GM19099 (cell line): ENCODE results near the gene CFAP45.

Experiments
- POLR2A ChIP-seq: IDR thresholded peaks from 3 replicates; pipeline ENCODE4 v1.6.1; 2011; ENCODE audit warnings: low read depth; ENCODE audit not compliant: insufficient read length; ENCODE audit errors: extremely low read depth

Gene CFAP45, protein sequence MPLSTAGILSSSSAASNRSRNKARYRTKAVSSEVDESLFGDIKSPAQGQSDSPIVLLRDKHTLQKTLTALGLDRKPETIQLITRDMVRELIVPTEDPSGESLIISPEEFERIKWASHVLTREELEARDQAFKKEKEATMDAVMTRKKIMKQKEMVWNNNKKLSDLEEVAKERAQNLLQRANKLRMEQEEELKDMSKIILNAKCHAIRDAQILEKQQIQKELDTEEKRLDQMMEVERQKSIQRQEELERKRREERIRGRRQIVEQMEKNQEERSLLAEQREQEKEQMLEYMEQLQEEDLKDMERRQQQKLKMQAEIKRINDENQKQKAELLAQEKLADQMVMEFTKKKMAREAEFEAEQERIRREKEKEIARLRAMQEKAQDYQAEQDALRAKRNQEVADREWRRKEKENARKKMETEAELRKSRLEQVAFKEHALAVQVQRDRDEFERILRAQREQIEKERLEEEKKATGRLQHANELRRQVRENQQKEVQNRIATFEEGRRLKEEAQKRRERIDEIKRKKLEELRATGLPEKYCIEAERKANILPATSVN

DNA sequence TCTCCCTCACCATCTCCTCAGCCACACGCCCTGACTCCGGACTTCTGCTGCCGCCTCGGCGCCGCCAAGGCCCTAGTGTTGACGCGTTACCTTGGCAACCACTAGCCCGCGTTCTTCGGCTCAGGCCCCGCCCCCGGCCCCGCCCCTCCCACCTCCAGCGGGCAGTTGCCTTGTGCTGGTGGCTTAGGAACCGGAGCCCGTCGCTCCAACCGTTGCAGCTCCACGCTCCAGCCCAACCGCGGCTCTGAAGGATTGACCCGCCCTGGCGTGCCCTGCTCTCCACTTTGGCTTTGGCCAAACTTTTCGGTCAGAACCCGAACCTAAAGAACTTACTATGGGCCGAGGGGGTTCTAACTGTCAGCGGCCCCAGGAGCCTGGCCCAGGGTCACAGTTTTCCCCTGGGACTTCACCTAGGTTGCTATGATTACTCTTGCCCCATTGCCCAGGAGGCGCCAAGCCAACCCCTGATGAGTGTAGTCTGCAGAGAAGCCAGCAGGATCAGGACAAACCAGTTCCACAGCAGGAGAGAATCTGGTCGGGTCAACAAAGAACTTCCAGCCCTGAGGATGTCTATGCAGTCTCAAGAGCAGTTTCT, at the start of gene CFAP45:
CFAP45 (minus strand) TSS at position 80 of the 595 bp plus-strand sequence; CDS start at position 13, 67 bp downstream.
- no peak for TF ChIP-seq POLR2A

DNA sequence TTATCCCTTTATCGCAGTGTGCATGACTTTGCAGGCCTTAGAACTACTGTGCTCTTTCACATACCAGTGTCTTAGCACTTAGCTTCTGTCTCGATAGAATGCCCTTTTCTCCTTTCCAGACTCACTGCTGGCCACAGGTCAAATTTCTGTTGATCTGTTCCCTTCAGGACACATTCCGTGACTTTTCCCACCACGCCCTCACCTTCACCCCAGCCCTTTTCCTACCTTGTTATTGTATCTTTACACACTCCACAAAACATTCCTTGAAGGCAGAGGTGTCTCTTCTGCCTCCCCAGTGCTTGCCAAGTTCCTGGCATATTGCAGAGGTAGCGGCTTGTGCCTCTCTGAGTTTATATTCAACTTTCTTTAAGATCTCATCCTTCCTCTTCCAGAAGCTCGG, 49.2 kb upstream of the CFAP45 start:
- no peak for TF ChIP-seq POLR2A

DNA sequence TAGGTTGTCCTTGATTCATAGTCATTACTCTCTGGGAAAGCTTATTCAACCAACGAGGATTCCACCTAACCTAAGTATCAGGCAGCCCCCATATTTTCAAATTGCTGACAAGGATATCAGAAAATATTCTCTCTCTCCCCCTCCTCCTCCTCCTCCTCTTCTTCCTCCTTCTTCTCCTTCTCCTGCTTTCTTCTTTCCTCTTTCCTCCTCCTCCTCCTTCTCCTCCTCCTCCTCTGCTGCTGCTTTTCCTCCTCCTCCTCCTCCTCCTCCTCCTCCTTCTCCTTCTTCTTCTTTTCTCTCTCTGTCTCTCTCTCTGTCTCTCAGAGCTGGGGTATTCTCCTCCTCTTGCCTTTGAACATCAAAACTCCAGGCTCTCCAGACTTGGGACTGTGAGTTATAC, 48.0 kb upstream of the CFAP45 start:
- no peak for TF ChIP-seq POLR2A

DNA sequence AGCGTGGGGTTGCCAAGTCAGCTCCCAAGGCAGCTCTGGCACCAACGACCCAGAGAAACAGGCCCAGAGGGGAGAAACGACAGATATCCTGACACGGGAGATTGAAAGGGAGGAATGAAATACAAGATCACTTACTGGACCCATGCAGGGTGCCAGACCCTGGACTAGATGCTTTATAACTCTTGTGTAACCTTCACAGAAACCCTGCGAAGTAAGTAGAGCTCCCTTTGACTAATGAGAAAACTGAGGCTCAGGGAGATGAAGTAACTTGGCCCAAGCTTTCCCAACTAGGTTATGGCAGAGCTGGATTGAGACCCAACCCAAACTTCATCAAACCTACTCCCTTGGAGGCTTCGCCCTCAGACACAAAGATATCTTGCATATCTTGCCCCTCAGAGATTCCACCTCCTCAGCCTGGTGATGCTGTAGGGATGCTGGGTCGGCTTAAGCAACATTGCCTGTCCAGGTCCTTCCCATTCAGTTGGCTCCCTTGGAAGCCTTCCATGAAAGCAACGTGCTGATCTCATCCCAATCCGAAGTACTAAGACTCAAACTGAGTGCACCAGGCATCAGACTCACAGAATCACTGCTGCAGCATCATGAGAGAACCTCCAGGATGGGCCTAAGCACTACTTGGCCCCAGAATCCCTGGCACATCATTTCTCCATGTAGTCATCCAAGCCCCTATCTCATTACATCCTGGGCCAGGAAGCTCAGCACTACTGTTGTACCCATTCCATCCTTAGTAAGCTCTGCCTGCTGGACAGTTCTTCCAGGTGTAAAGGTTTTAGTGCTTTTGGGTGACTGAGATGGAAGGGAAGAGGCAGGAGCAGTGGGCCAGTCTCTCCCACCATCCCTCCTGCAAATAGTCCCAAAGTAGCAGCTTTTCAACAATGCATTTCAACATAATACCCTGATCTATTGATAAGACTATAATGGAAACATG, 46.5 kb upstream of the CFAP45 start:
- TF ChIP-seq POLR2A, result no peak

DNA sequence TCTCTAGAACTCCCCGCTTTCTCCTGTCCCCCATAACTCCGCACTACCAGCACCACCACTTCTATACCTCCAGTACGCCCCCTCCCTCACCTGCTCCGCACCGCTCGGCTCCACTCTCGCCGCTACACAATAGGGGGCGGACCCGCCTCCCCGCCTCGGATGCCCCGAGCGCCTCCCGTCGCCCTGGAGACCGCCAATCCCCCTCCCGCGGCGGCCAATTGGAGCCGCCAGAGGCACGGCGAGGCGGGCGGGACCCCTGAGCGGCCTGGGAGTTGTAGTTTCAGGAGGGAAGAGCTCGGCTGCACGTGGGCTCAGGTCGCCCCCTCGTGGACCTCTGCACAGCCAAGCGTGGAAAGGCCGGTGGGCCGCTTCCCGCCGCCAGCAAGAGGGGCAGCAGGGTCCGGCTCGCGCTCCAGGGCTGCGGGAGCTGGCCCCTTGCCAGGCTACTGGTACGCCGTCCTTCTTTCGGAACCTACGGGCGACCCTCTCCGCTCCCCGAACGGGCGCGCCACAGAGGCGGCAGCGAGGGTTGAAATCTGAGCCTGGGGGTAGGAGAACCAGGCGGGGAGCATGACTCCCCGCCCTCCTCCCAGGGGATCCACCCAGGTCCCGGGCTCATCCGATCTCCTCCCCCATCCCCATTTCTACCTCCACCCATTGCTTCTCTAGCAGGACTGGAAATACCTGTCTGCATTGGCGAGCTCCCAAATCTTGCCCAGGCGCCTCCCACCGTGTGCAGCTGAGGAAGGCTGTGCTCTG, 45.7 kb upstream of the CFAP45 start, which contains the start of gene IGSF9:
IGSF9 (minus strand) TSS at position 131 of the 759 bp plus-strand sequence. CDS start 2,159 bp downstream, outside the sequence.
- no peak for TF ChIP-seq POLR2A

DNA sequence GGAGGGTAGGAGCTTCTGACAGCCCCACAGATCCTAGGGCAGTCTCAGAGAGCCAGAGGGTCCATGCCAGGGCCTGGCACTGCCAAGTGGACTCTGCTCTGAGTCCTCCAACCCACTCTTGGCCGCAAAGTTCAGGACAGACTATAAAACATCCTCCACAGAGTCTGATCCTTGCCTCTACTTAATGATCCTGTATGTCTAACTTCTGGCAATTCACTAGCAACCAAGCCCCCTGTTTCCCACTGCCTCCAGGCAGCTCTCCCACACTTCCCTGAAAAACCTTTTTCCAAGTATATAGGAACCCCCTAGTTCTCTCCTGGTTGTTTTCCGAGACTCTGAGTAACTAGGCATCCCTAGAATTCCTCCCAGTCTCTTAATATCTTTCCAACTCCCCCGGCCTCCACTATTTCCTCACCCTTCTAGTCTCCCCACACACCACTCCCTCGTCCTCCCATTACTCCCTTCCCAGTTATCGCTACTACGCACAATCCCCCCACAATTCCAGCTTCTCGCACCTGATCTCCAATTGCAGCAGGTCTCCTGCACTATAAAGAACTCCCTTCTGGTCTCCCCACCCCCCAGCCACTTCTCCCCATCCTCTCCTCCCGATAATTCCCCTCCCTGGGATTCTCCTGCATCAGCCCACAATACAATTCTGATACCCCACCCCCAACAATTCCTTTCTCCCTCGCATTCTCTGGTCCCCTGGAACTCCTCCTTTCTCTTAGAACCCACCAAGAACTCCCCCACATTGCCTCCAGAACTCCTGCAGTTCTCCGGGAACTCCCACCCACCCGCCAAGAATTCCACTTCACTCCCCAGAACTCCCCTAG, 44.9 kb upstream of the CFAP45 start:
- no peak for TF ChIP-seq POLR2A

DNA sequence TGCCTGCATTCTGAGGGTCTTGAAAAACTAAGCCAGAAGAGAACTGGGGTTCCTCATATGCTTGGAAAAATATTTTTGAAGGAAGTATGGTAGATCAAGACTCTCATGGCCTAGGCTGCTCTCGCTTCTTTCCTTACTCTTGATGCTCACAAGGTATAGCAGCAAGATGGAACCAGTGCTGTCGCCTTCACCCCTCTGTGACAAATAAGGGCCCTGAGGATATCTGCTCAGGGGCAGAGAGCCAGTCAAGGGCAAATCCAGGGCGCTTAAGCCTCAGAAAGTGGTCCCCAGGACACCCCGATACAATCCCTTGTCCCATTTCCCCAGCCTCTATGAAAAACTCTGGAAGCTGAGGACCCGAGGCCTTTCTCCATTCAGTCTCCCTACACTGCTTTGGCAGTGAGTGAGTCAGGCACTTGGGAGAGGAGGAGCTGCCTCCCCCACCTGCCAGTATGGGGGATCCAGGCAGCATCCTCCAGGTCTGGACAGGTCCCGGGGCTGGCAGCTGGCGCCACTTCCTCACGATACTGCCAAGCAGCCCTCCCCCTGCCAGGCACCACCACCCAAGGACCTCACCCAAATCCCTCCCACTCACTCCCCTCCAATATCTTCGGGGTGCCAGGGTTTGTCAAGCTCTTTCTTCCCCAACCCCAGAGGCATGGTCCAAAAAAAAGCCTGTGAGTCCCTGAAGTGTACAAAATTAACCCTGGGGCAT, 44.1 kb upstream of the CFAP45 start:
- TF ChIP-seq POLR2A, result no peak

DNA sequence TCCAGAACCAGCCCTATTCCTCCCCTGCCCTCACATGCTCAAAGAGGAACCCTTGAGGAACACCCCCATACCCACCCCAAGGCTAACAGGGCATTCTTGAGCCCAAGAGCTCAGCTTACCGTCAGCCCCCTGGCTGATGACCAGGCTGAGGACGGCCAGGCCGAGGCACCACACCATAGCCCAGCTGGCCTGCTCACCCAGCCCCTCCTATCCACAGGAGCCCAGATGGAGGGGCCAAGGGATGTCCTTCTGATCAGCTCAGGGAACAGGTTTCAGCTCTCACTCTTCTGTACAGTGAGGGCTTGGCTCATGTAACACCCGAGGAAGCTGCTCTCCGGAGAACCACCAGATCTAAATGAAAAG, 43.3 kb upstream of the CFAP45 start:
- TF ChIP-seq POLR2A, result no peak

DNA sequence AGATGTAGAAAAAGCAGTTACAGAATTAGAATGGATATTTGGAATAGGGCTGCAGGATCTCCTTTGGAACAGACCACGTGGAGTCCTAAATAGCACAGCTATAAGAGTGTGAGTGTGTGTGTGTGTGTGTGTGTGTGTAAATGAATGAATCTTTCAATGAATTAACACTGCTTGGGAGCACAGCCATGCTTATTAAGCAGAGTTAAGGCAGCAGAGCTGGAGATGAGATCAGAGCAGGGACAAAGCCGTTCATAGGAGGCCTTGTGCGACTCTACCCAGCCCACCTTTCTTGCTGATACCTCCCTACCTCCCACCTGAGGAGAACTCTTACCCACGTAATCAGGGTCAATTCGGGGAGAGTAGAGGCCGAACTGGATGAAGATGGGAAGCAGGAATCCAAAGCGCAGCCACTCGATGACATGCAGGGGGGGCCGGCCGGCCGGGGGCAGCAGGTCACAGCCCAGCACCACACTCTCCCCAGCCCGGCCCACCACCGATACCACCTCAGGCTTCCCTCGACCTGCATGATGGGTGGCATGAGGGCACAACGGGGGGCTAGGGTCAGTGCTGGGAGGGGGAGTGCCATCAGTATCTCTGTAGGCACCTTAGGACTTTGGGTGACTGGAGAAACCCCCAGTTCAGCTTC, 42.8 kb upstream of the CFAP45 start:
- no peak for TF ChIP-seq POLR2A

DNA sequence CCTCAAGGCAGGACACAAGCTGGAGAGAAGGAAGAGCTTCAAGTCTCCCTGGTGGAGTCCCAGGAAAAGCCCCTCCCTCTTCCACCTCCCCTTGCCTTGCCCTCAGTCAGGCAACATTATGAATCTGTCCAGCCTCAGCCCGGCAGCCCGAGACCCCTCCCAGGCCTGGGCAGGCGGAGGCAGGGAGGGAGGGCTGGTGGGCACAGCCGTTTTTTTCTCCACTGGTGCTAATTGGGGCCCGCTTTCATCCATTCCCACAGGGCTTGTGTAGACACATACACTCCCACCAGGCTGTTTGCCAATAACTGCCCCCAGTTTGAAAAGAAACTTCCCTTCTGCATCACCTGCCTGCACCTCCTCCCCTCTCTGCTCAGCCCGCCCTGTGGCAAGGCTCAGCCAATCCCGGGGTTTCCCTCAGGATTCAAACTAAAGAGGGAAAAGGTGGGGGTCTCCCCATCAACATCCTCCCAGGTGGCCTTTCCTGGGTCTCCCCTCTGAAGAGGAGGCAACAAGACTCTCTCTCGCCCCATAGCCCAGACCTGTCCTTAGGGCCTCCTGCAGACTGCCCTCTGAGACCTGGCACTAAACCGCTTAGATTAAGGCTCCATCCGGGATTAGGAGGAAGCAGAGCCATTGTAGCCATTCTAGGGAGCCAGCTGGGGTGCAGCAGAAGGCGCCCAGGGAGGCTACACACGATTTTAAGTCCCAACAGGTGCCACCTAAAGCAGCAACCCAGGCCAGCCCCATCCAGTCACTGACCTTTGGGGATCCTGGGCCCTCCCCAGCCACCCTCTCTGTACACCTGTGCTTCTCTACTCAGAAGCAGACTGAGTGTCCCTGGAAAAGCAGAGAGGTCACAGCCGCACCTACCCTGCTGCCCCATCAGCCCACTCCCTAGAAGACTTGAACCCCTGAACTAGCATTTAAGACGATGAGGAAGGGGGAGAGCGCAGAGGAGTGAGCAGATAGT, 41.9 kb upstream of the CFAP45 start:
- TF ChIP-seq POLR2A, result no peak

DNA sequence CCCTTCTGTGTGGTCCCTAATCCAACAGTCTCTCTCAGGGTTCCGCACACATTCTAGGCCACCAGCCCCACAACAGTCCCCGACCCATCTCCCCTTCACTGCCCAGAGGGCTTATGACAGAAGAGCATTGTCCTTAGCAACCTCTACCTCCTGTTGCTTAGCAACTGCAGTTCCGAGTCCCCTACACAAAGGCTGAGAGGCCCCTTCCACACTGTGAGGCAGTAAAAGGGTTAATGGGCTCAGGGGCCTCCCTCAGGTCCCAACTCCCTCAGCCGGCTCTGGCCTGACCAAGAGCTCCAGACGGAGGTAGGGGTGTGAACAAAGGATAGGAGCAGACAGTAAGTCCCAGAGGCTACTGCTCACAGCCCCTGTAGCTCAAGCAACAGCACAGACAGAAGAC, 41.2 kb upstream of the CFAP45 start:
- TF ChIP-seq POLR2A, result no peak
